HepG2 (cell line): ENCODE data around the gene ZNF557. TPM values are rescaled to one million over a fixed set of nuclear protein-coding genes. Genes with fewer than 3 reads are reported as not detected.

Experiments
- AKAP8 ChIP-seq: sonication (generic); formaldehyde crosslinking; IDR thresholded peaks from 2 replicates; pipeline ENCODE4 v1.5.1; 2020; ENCODE audit warnings: mild to moderate bottlenecking, missing genetic modification reagents
- DBP ChIP-seq: sonication (generic); formaldehyde crosslinking; IDR thresholded peaks from 2 replicates; pipeline ENCODE4 v1.4.0; 2020; ENCODE audit warnings: missing genetic modification reagents; ENCODE audit errors: not compliant biosample characterization
- ESRRA ChIP-seq: sonication (generic); formaldehyde crosslinking; IDR thresholded peaks from 2 replicates; pipeline ENCODE4 v1.5.1; 2020; ENCODE audit warnings: mild to moderate bottlenecking, low read depth, missing genetic modification reagents
- EZH2 ChIP-seq: conservative IDR thresholded peaks from 2 replicates; pipeline ENCODE4 v1.6.1; 2012; ENCODE audit warnings: mild to moderate bottlenecking, low read depth, low read length, moderate library complexity
- FOXO1 ChIP-seq: sonication (generic); formaldehyde crosslinking; IDR thresholded peaks from 2 replicates; pipeline ENCODE4 v1.4.0; 2020; ENCODE audit warnings: missing genetic modification reagents
- HES4 ChIP-seq: sonication (generic); formaldehyde crosslinking; IDR thresholded peaks from 2 replicates; pipeline ENCODE4 v1.9.0; 2021; ENCODE audit warnings: mild to moderate bottlenecking, missing genetic modification reagents, borderline replicate concordance
- HMGXB4 ChIP-seq, 2 experiments: sonication (generic) in 1 of 2; formaldehyde crosslinking in 1 of 2; IDR thresholded peaks; 2 replicates each; pipeline versions ENCODE4 v1.4.0 to v1.6.1; 2018 to 2020; ENCODE audit warnings: missing genetic modification reagents in 2 of 2, borderline replicate concordance in 1 of 2, low read depth in 1 of 2, mild to moderate bottlenecking in 1 of 2, missing biosample characterization in 1 of 2
- KAT2B ChIP-seq: fragments of 150-350 bp; IDR thresholded peaks from 2 replicates; pipeline ENCODE4 v1.6.1; 2014; ENCODE audit warnings: low read depth, low read length, borderline replicate concordance
- MZF1 ChIP-seq: sonication (generic); formaldehyde crosslinking; IDR thresholded peaks from 2 replicates; pipeline ENCODE4 v1.8.1; 2023; ENCODE audit warnings: mild to moderate bottlenecking, missing genetic modification reagents, borderline replicate concordance
- PCBP2 ChIP-seq: fragments of 200-400 bp; formaldehyde crosslinking; optimal IDR thresholded peaks from 2 replicates; pipeline ENCODE3; 2018; ENCODE audit warnings: low read length, low read depth; ENCODE audit not compliant: poor library complexity, severe bottlenecking
- RXRB ChIP-seq: IDR thresholded peaks from 2 replicates; pipeline ENCODE4 v1.6.1; 2016; ENCODE audit warnings: borderline replicate concordance, missing genetic modification reagents, missing compliant biosample characterization
- SIN3B ChIP-seq: fragments of 150-350 bp; IDR thresholded peaks from 2 replicates; pipeline ENCODE4 v1.6.1; 2014; ENCODE audit warnings: low read length
- SNRNP70 ChIP-seq: fragments of 200-400 bp; formaldehyde crosslinking; IDR thresholded peaks from 2 replicates; pipeline ENCODE4 v1.6.1; 2017; ENCODE audit warnings: mild to moderate bottlenecking, low read depth, low read length, moderate library complexity
- TBL1XR1 ChIP-seq: fragments of 150-350 bp; IDR thresholded peaks from 2 replicates; pipeline ENCODE4 v1.6.1; 2014; ENCODE audit warnings: borderline replicate concordance, low read length; ENCODE audit not compliant: partially characterized antibody
- THRA ChIP-seq: sonication (generic); formaldehyde crosslinking; IDR thresholded peaks from 2 replicates; pipeline ENCODE4 v1.4.0; 2020; ENCODE audit warnings: missing genetic modification reagents, borderline replicate concordance
- ZNF431 ChIP-seq: sonication (generic); formaldehyde crosslinking; IDR thresholded peaks from 2 replicates; pipeline ENCODE4 v1.9.0; 2022; ENCODE audit warnings: missing genetic modification reagents, low read depth, mild to moderate bottlenecking, borderline replicate concordance
- ZNF770 ChIP-seq: sonication (generic); formaldehyde crosslinking; IDR thresholded peaks from 2 replicates; pipeline ENCODE4 v1.5.0; 2020; ENCODE audit warnings: mild to moderate bottlenecking, missing genetic modification reagents
- polyA plus RNA-seq, 8 experiments: library from polyadenylated mRNA; depleted of rRNA in 3 of 8; stranded (reverse) in 7 of 8; unstranded in 1 of 8; fragments of >200 nt; fragmentation: Illumina TruSeq in 4 of 8; extraction: Trizol in 4 of 8; gene quantifications; 2 replicates each; pipeline versions ENCODE4 v1.2.1 to v1.2.3, GENCODE V29; 2011 to 2016; ENCODE audit warnings: low read depth in 4 of 8, missing spikeins in 1 of 8, mixed read lengths in 1 of 8; ENCODE audit not compliant: insufficient read depth in 1 of 8
- total RNA-seq, 5 experiments: library from RNA; depleted of rRNA; stranded (reverse); fragments of >200 nt; fragmentation: Illumina TruSeq; extraction: Trizol; gene quantifications; 2 replicates each; pipeline ENCODE4 v1.2.3, GENCODE V29; 2016; ENCODE audit warnings: low read depth in 1 of 5
- TF ChIP-seq, protein P1 (sequence below): sonication (generic); formaldehyde crosslinking; IDR thresholded peaks from 2 replicates; pipeline ENCODE4 v1.4.0; 2020; ENCODE audit warnings: mild to moderate bottlenecking, missing genetic modification reagents, borderline replicate concordance

ZNF557 gene
- total and polyA plus RNA-seq, 2 of the 13 experiments (the other 11 are each of a cell fraction or from before 2014, with no cell fraction given): 2.1 to 7.8 TPM

- TF ChIP-seq HMGXB4 (CRISPR knock-in tag; IDR thresholded peaks at IDR 0.05; ENCODE audit: borderline replicate concordance in 1 of 2, low read depth in 1 of 2) (peak in 1 of 2 experiments; percentile 54; a peak in 1 of 4 replicates), KAT2B (no peak), MZF1 (CRISPR knock-in tag) (no peak), HES4 (no peak), DBP (CRISPR knock-in tag) (no peak), ZNF770 (CRISPR knock-in tag) (no peak), TBL1XR1 (no peak), PCBP2 (no peak), FOXO1 (no peak), EZH2 (no peak), SNRNP70 (no peak), AKAP8 (CRISPR knock-in tag) (no peak), SIN3B (no peak), THRA (CRISPR knock-in tag) (no peak), ZNF431 (no peak), RXRB (0 out of 2 replicates have a peak, but pooled peaks have one; percentile 7), ESRRA (no peak)
- TF ChIP-seq, protein P1, sequence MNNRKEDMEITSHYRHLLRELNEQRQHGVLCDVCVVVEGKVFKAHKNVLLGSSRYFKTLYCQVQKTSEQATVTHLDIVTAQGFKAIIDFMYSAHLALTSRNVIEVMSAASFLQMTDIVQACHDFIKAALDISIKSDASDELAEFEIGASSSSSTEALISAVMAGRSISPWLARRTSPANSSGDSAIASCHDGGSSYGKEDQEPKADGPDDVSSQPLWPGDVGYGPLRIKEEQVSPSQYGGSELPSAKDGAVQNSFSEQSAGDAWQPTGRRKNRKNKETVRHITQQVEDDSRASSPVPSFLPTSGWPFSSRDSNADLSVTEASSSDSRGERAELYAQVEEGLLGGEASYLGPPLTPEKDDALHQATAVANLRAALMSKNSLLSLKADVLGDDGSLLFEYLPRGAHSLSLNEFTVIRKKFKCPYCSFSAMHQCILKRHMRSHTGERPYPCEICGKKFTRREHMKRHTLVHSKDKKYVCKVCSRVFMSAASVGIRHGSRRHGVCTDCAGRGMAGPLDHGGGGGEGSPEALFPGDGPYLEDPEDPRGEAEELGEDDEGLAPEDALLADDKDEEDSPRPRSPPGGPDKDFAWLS: no peak
Measured at GRCh38 chr19:7069042-7069903, at the start of gene ZNF557 (continued).
